K562 (cell line): Measurements from ENCODE around the gene ITPK1. TPM values are rescaled to one million over a fixed set of nuclear protein-coding genes. Genes with fewer than 3 reads are reported as not detected.

ENCODE experiments used
- ATAC-seq: fragments of 200-7000 bp; cut with Tn5 transposase; 3 replicates; pipeline ENCODE4 v1.9.1; 2020; ENCODE audit warnings: moderate library complexity
- BruUV-seq: library from RNA; stranded (reverse); fragments of 400-500 nt; replicated peaks from 2 replicates; lab custom pipeline; 2021; lab: Mats Ljungman, UMichigan
- CTCF ChIA-PET: fragments of 300-600 bp; formaldehyde crosslinking; extraction: SDS; loops from one replicate; lab custom pipeline; 2021; ENCODE audit warnings: low intra/inter-chr PET ratio; lab: Yijun Ruan, JAX
- POLR2A ChIA-PET: fragments of 300-600, 350-650 bp; sonication (Branson Sonifier 250); formaldehyde crosslinking; extraction: SDS; loops from one replicate; lab custom pipeline; 2021; ENCODE audit warnings: antibody characterized with exemption, inconsistent platforms; lab: Yijun Ruan, JAX
- DNase-seq, 4 experiments: peaks; one replicate each; pipeline versions ENCODE4 v3.0.0 to v3.0.0-alpha.2; 2011 to 2018; ENCODE audit warnings: low spot score in 3 of 4, mixed read lengths in 3 of 4; ENCODE audit errors: extremely low read depth in 1 of 4
- FAIRE-seq: peaks from 2 replicates; lab custom pipeline; 2011; peaks lifted over from hg19 to GRCh38; lab: Jason Lieb, UNC
- H2AFZ ChIP-seq: 2 replicates; pipeline ENCODE4 v1.6.0; 2011; ENCODE audit warnings: low read depth, low read length, control low read depth, inconsistent platforms
- H3K27ac ChIP-seq: fragments of 200-600 bp; 3 replicates; pipeline ENCODE4 v1.8.0; 2011; ENCODE audit warnings: low read depth, mild to moderate bottlenecking, control low read depth, inconsistent platforms, low read length, moderate library complexity, mixed read lengths; ENCODE audit errors: extremely low read depth
- H3K27me3 ChIP-seq, 2 experiments: fragments of 300-600 bp in 1 of 2; 2 replicates in 1 of 2; 3 replicates in 1 of 2; pipeline versions ENCODE4 v1.6.0 to v1.8.0; 2011; ENCODE audit warnings: inconsistent platforms in 2 of 2, low read length in 2 of 2, mild to moderate bottlenecking in 1 of 2, mixed read lengths in 1 of 2, moderate library complexity in 1 of 2; ENCODE audit not compliant: control insufficient read depth in 2 of 2, insufficient read depth in 2 of 2
- H3K36me3 ChIP-seq: fragments of 300-600 bp; 3 replicates; pipeline ENCODE4 v1.8.0; 2011; ENCODE audit warnings: mild to moderate bottlenecking, low read length, inconsistent platforms; ENCODE audit not compliant: control insufficient read depth, insufficient read depth
- H3K4me1 ChIP-seq, 2 experiments: fragments of 200-600 bp in 1 of 2; replicated peaks in 1 of 2; 2 replicates in 1 of 2; 3 replicates in 1 of 2; pipeline versions ENCODE4 v1.5.1 to v1.8.0; 2011; ENCODE audit warnings: inconsistent platforms in 2 of 2, low read length in 2 of 2, mild to moderate bottlenecking in 1 of 2, mixed read lengths in 1 of 2, moderate library complexity in 1 of 2; ENCODE audit not compliant: control insufficient read depth in 2 of 2, insufficient read depth in 2 of 2
- H3K4me2 ChIP-seq: 2 replicates; pipeline ENCODE4 v1.6.1; 2011; ENCODE audit warnings: low read length, control low read depth, inconsistent platforms, mixed read lengths; ENCODE audit not compliant: insufficient read depth
- H3K4me3 ChIP-seq: fragments of 200-600 bp; sonication (generic), shearing (Covaris generic); 2 replicates; pipeline ENCODE4 v1.5.1; 2016; ENCODE audit warnings: control low read depth, inconsistent platforms
- H3K79me2 ChIP-seq: fragments of 200-600 bp; 3 replicates; pipeline ENCODE4 v1.8.0; 2011; ENCODE audit warnings: low read length, inconsistent platforms; ENCODE audit not compliant: control insufficient read depth, insufficient read depth
- H3K9ac ChIP-seq, 2 experiments: 2 replicates each; pipeline versions ENCODE4 v1.6.0 to v1.6.1; 2011; ENCODE audit warnings: low read depth in 2 of 2, low read length in 2 of 2, control low read depth in 1 of 2, inconsistent platforms in 1 of 2, mild to moderate bottlenecking in 1 of 2, mixed read lengths in 1 of 2; ENCODE audit not compliant: insufficient read depth in 1 of 2
- H3K9me1 ChIP-seq: one replicate; pipeline ENCODE4 v1.6.0; 2011; ENCODE audit warnings: inconsistent platforms, mild to moderate bottlenecking, low read length, moderate library complexity; ENCODE audit not compliant: control insufficient read depth, insufficient read depth
- H3K9me3 ChIP-seq: replicated peaks from 2 replicates; pipeline ENCODE4 v1.5.1; 2011; ENCODE audit warnings: low read depth, low read length, inconsistent platforms; ENCODE audit not compliant: control insufficient read depth, insufficient read depth
- H4K20me1 ChIP-seq: replicated peaks from 2 replicates; pipeline ENCODE4 v1.6.1; 2011; ENCODE audit warnings: low read length, inconsistent platforms, mixed read lengths; ENCODE audit not compliant: control insufficient read depth, insufficient read depth
- FOS ChIP-seq: IDR thresholded peaks from 3 replicates; pipeline ENCODE4 v1.6.1; 2011; ENCODE audit not compliant: insufficient read length; ENCODE audit errors: extremely low read depth
- KDM5B ChIP-seq: fragments of 200-600 bp; sonication (generic); IDR thresholded peaks from 2 replicates; pipeline ENCODE4 v1.6.1; 2012; ENCODE audit warnings: low read depth, mild to moderate bottlenecking, moderate library complexity, low read length, control low read depth, inconsistent platforms; ENCODE audit not compliant: insufficient replicate concordance
- POLR2AphosphoS5 ChIP-seq: IDR thresholded peaks from 2 replicates; pipeline ENCODE4 v1.6.1; 2011; ENCODE audit warnings: mild to moderate bottlenecking, low read depth, low read length, moderate library complexity; ENCODE audit not compliant: control insufficient read depth, insufficient read depth
- RCOR1 ChIP-seq, 2 experiments: IDR thresholded peaks; 2 replicates each; pipeline ENCODE4 v1.6.1; 2012; ENCODE audit warnings: low read depth in 2 of 2, low read length in 2 of 2, borderline replicate concordance in 1 of 2, improper control_type of control experiment in 1 of 2
- RFX5 ChIP-seq: IDR thresholded peaks from 2 replicates; pipeline ENCODE4 v1.6.1; 2011; ENCODE audit warnings: low read depth, mild to moderate bottlenecking, improper control_type of control experiment, low read length
- TFAM ChIP-seq: fragments of 250-450 bp; sonication (Bioruptor Pico); conservative IDR thresholded peaks from 2 replicates; pipeline ENCODE4 v1.5.0; 2021; ENCODE audit warnings: mild to moderate bottlenecking, moderate library complexity
- USF2 ChIP-seq: sonication (generic); formaldehyde crosslinking; IDR thresholded peaks from 2 replicates; pipeline ENCODE4 v1.5.0; 2020; ENCODE audit warnings: missing genetic modification reagents
- ZNF324 ChIP-seq: fragments of 250-450 bp; sonication (Bioruptor Pico); IDR thresholded peaks from 2 replicates; pipeline ENCODE4 v1.4.0; 2020; ENCODE audit warnings: mild to moderate bottlenecking
- ZNF75A ChIP-seq: fragments of 450-650 bp; formaldehyde crosslinking; IDR thresholded peaks from 2 replicates; pipeline ENCODE4 v1.4.0; 2020; ENCODE audit warnings: mild to moderate bottlenecking
- ZSCAN32 ChIP-seq: fragments of 450-650 bp; formaldehyde crosslinking; IDR thresholded peaks from 2 replicates; pipeline ENCODE4 v1.4.0; 2020; ENCODE audit warnings: mild to moderate bottlenecking, moderate library complexity
- WGBS: fragments of 100-300 bp; shearing (Covaris generic); methylation state at CpG from one replicate; pipeline ENCODE4 v1.1.6; 2016; ENCODE audit warnings: low coverage, mixed read lengths; ENCODE audit not compliant: insufficient coverage; ENCODE audit errors: missing lambda C conversion rate; 5-methylcytosine and 5-hydroxymethylcytosine counted together
- in situ Hi-C: fragments of 300-500 bp; cut with MboI; formaldehyde crosslinking; loops from 4 replicates; pipeline ENCODE4 v1.15.0; 2018; ENCODE audit warnings: inconsistent platforms, mixed read lengths
- intact Hi-C: fragments of 100-400 bp; cut with micrococcal nuclease; formaldehyde crosslinking; loops from 2 replicates; pipeline ENCODE4 v1.14.2; 2022
- polyA plus RNA-seq, 8 experiments: library from polyadenylated mRNA; depleted of rRNA in 4 of 8; stranded (reverse) in 5 of 8; unstranded in 3 of 8; fragments of >200 nt; fragmentation: Nextera tagmentation in 2 of 8; fragmentation: Illumina TruSeq in 1 of 8; extraction: Ambion mirVana in 2 of 8; extraction: Trizol in 1 of 8; gene quantifications; 2 replicates each; pipeline versions ENCODE4 v1.2.1 to v1.2.3, GENCODE V29; 2011 to 2014; ENCODE audit warnings: inconsistent platforms in 1 of 8, missing spikeins in 1 of 8
- total RNA-seq, 7 experiments: library from RNA; depleted of rRNA in 6 of 7; stranded (reverse); fragments of >200 nt in 6 of 7; fragmentation: Illumina TruSeq in 2 of 7; extraction: Trizol in 2 of 7; gene quantifications; 2 replicates each; pipeline versions ENCODE4 v1.2.1 to v1.2.3, GENCODE V29; 2011 to 2021; ENCODE audit warnings: low replicate concordance in 1 of 7
- TF ChIP-seq, protein P1 (sequence below): fragments of 450-650 bp; IDR thresholded peaks from 2 replicates; pipeline ENCODE4 v1.7.0; 2016; ENCODE audit warnings: borderline replicate concordance

Gene ITPK1
- total and polyA plus RNA-seq, 9 of the 15 experiments (the other 6 are each of a cell fraction or from before 2014, with no cell fraction given) = 1.2 to 39.2 (median 23.0) TPM

DNA sequence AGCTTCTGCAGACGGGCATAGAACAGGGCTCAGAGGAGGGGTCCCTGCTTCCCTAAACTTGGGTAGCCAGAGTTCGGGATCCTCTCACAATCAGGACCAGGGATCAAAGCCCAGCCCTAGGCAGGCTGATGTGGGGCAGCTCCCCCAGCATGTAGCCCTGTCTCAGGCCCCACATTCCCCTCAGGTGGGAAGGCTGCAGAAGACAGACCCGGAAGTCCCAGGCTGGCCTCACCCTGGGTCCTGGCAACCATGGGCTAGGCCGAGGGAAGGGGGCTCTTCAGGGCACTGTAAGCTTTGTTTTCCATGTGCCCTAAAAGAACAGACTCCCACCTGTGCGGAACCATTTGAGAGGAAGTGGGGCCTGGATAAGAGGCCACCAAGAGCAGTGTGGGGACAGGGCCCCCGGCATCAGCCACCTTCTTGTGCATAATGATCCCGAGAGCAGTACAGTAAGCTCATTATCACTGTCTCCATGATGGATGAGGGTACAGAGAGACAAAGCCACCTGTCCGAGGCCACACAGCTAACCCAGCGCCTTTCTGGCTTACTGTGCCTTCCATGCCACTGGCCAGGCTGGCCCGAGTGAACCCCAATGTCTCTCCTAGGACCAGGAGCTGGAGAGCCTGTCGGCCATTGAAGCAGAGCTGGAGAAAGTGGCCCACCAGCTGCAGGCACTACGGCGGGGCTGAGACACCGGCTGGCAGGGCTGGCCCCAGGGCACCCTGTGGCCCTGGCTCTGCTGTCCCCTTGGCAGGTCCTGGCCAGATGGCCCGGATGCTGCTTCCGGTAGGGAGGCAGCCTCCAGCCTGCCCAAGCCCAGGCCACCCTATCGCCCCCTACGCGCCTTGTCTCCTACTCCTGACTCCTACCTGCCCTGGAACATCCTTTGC lies 181.3 kb downstream of the ITPK1 start (continued):
- TF ChIP-seq KDM5B (no peak), USF2 (CRISPR knock-in tag) (no peak)
- TF ChIP-seq, all 486 proteins: peak for 0

DNA sequence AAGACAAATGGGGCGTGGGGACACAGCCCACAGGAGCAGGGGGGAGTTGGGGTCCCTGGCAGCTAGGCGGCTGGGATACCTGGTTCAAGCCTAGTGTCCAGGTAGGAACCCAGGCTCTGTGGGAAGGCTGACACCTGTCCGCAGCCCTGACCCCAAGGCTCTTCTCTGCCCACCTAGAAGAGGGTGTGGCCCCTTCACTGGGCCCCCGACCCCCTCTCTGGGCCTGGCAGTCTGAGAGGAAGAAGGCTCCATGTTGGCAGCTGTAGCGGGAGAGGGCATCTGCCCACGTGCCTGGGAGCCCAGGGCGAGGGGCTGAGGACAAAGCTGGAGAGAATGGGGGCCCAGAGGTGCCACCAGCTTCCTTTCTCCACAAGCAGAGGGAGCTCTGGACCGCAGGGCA lies 182.2 kb downstream of the ITPK1 start:
- Histone ChIP-seq H4K20me1 (no peaks in the 10 kb centered on the region; the same call in none of the 2 replicates), H3K9me3 (no peaks in the 10 kb centered on the region), H3K79me2 (no peaks in the 10 kb centered on the region), H3K9ac (no peak overlapping the region), H3K27ac (no peak overlapping the region), H3K4me2 (no peak overlapping the region), H3K4me3 (no peak overlapping the region), H3K36me3 (no peaks in the 10 kb centered on the region), H3K27me3 (no peaks in the 10 kb centered on the region), H3K4me1 (peaks cover 0 to 6% of the 10 kb centered on the region in 2 experiments; a peak in 2 of 5 replicates), H3K9me1 (no peaks in the 10 kb centered on the region), H2AFZ (no peak overlapping the region)
- ChIA-PET CTCF (no interaction called here), POLR2A (interaction anchor here (1.3 kb wide), 1 partner anchor 11 kb away, joined by 3 read pairs; no protein-coding TSS in a partner anchor)
- 28% methylated on average over 2 of the region's 8 CpGs for WGBS
- in situ Hi-C loops = no loop called here
- TF ChIP-seq ZNF324 (CRISPR knock-in tag) = no peak
- TF ChIP-seq RCOR1 (IDR thresholded peaks at IDR 0.05; ENCODE audit: borderline replicate concordance in 1 of 2, low read depth in 2 of 2, low read length in 2 of 2) = no peak
- TF ChIP-seq TFAM = no peak
- no peak for TF ChIP-seq POLR2AphosphoS5
- TF ChIP-seq RFX5 = no peak
- no peak for TF ChIP-seq FOS
- TF ChIP-seq ZNF75A (CRISPR knock-in tag) = no peak
- TF ChIP-seq ZSCAN32 = no peak
- TF ChIP-seq, protein P1, sequence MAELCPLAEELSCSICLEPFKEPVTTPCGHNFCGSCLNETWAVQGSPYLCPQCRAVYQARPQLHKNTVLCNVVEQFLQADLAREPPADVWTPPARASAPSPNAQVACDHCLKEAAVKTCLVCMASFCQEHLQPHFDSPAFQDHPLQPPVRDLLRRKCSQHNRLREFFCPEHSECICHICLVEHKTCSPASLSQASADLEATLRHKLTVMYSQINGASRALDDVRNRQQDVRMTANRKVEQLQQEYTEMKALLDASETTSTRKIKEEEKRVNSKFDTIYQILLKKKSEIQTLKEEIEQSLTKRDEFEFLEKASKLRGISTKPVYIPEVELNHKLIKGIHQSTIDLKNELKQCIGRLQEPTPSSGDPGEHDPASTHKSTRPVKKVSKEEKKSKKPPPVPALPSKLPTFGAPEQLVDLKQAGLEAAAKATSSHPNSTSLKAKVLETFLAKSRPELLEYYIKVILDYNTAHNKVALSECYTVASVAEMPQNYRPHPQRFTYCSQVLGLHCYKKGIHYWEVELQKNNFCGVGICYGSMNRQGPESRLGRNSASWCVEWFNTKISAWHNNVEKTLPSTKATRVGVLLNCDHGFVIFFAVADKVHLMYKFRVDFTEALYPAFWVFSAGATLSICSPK = no peak
- BruUV-seq = no TSS peak
- FAIRE-seq (no peak), ATAC-seq (no peak), DNase-seq (no peak)
- intact Hi-C loops = no loop called here
